Suprapubic skin (tissue), 4 donors: ENCODE measurements around the gene HSPG2. TPM values are rescaled to one million over a fixed set of nuclear protein-coding genes. Genes with fewer than 3 reads are reported as not detected.

ENCODE experiments used
- DNase-seq, 2 donors: peaks; one replicate each; pipeline ENCODE4 v3.0.0-alpha.2; 2019; ENCODE audit warnings: low spot score in 2 of 2
- H3K27ac ChIP-seq: fragments of 200-600 bp; sonication (generic); one replicate; pipeline ENCODE4 v1.5.1; 2019
- H3K27me3 ChIP-seq: fragments of 200-600 bp; sonication (generic); one replicate; pipeline ENCODE4 v1.5.1; 2019
- H3K36me3 ChIP-seq: fragments of 200-600 bp; sonication (generic); one replicate; pipeline ENCODE4 v1.5.1; 2019
- H3K4me1 ChIP-seq: fragments of 200-600 bp; sonication (generic); one replicate; pipeline ENCODE4 v1.5.1; 2019
- H3K4me3 ChIP-seq: fragments of 200-600 bp; sonication (generic); one replicate; pipeline ENCODE4 v1.5.1; 2019; ENCODE audit warnings: mild to moderate bottlenecking
- H3K9me3 ChIP-seq: fragments of 200-600 bp; sonication (generic); one replicate; pipeline ENCODE4 v1.5.1; 2019
- CTCF ChIP-seq, 2 donors: fragments of 200-600 bp in 1 of 2; fragments of 450-650 bp in 1 of 2; sonication (generic) in 1 of 2; IDR thresholded peaks; one replicate each; pipeline ENCODE4 v1.5.1; 2016 to 2019; ENCODE audit warnings: antibody characterized with exemption in 2 of 2, mild to moderate bottlenecking in 1 of 2, moderate library complexity in 1 of 2
- EP300 ChIP-seq: sonication (generic); formaldehyde crosslinking; IDR thresholded peaks from one replicate; pipeline ENCODE4 v1.6.1; 2017; ENCODE audit warnings: antibody characterized with exemption
- POLR2A ChIP-seq, 2 donors: fragments of 450-650 bp; IDR thresholded peaks; one replicate each; pipeline ENCODE4 v1.6.1; 2017; ENCODE audit warnings: antibody characterized with exemption in 2 of 2, mild to moderate bottlenecking in 2 of 2, moderate library complexity in 2 of 2
- POLR2AphosphoS5 ChIP-seq, 3 donors: sonication (generic); formaldehyde crosslinking; IDR thresholded peaks; one replicate each; pipeline ENCODE4 v1.6.1; 2017; ENCODE audit warnings: antibody characterized with exemption in 3 of 3
- WGBS: methylation state at CpG from one replicate; pipeline ENCODE4 v1.1.5; 2018; 5-methylcytosine and 5-hydroxymethylcytosine counted together
- total RNA-seq, 4 donors: library from RNA; depleted of rRNA; stranded (reverse); fragments of >200 nt; gene quantifications; one replicate each; pipeline ENCODE4 v1.1.0, GENCODE V29; 2016

Gene HSPG2
- total RNA-seq, 4 donors from 2014 or later, result 97.5 to 164 (median 131) TPM

- Histone ChIP-seq H3K27ac (no peak overlapping the region), H3K4me1 (no peaks in the 10 kb centered on the region), H3K4me3 (no peak overlapping the region), H3K27me3 (no peaks in the 10 kb centered on the region), H3K9me3 (no peaks in the 10 kb centered on the region), H3K36me3 (peaks cover 96% of the 10 kb centered on the region)
- DNase-seq, result no peak
- 96% methylated on average over 15 of the region's 21 CpGs for WGBS
- TF ChIP-seq POLR2AphosphoS5 (IDR thresholded peaks at IDR 0.05), result no peak
- TF ChIP-seq EP300, result no peak
- TF ChIP-seq POLR2A (IDR thresholded peaks at IDR 0.05), result no peak
- no peak for TF ChIP-seq CTCF (IDR thresholded peaks at IDR 0.05)
Measured at GRCh38 chr1:21854090-21854750, 82.9 kb downstream of the HSPG2 start.

- DNase-seq, result no peak
- H3K9me3 ChIP-seq, result no peaks in the 10 kb centered on the region
- no peak for TF ChIP-seq POLR2A (IDR thresholded peaks at IDR 0.05)
- TF ChIP-seq EP300, result no peak
- no peak for TF ChIP-seq CTCF (IDR thresholded peaks at IDR 0.05)
- no peak for TF ChIP-seq POLR2AphosphoS5 (IDR thresholded peaks at IDR 0.05)
- no peaks in the 10 kb centered on the region for H3K4me1 ChIP-seq
- peaks cover 96% of the 10 kb centered on the region for H3K36me3 ChIP-seq
- H3K27ac ChIP-seq, result no peak overlapping the region
- no peaks in the 10 kb centered on the region for H3K27me3 ChIP-seq
- no peak overlapping the region for H3K4me3 ChIP-seq
- 77% methylated on average over 6 of the region's 7 CpGs for WGBS
Measured at GRCh38 chr1:21853131-21853427, 84.0 kb downstream of the HSPG2 start.

DNA sequence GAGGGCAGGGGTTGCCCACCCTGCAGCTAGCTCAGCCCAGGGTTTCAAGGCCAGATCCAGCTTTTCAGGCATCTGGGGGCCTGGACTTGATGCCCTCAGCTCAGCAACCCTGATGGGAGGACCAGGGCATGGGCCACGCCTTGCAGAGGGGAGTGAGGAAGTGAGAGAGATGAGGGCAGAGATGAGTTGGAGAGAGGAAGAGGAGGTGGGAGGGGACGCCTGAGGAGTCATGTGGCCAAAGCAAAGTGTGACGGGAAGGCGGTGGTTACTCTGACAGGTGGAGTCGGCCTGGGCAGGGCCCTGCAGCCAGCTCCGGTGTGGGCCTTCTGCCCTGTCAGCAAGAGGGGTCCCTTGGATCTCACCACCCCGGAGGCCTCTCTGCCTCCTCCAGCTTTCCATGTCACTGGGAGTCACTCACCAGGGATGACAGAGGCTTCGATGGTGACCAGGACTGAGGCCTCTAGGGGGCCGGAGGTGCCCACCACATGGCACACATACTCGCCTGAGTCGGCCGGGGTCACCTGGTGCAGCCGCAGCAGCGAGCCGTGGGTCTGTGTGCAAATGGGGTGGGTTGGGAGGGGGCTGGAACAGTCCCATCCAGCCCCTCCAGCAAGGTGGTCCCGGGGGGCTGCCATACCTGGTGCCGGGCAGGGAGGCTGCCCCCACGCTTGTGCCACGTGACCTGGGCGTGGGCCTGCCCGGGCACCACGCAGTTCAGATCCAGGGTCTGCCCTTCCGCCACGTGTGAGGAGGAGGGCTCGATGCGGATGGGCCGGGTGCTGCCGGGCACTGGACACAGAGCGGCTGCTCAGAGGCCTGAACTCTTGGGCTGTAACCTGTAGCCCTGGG lies 84.6 kb downstream of the HSPG2 start:
- no peak overlapping the region for H3K4me3 ChIP-seq
- H3K27me3 ChIP-seq, result no peaks in the 10 kb centered on the region
- peaks cover 97% of the 10 kb centered on the region for H3K36me3 ChIP-seq
- DNase-seq, result no peak
- no peaks in the 10 kb centered on the region for H3K4me1 ChIP-seq
- 79% methylated on average over 7 of the region's 29 CpGs for WGBS
- TF ChIP-seq POLR2A (IDR thresholded peaks at IDR 0.05) (no peak), EP300 (no peak), CTCF (IDR thresholded peaks at IDR 0.05) (no peak), POLR2AphosphoS5 (IDR thresholded peaks at IDR 0.05) (no peak)
- H3K9me3 ChIP-seq, result no peaks in the 10 kb centered on the region
- H3K27ac ChIP-seq, result no peak overlapping the region

DNA sequence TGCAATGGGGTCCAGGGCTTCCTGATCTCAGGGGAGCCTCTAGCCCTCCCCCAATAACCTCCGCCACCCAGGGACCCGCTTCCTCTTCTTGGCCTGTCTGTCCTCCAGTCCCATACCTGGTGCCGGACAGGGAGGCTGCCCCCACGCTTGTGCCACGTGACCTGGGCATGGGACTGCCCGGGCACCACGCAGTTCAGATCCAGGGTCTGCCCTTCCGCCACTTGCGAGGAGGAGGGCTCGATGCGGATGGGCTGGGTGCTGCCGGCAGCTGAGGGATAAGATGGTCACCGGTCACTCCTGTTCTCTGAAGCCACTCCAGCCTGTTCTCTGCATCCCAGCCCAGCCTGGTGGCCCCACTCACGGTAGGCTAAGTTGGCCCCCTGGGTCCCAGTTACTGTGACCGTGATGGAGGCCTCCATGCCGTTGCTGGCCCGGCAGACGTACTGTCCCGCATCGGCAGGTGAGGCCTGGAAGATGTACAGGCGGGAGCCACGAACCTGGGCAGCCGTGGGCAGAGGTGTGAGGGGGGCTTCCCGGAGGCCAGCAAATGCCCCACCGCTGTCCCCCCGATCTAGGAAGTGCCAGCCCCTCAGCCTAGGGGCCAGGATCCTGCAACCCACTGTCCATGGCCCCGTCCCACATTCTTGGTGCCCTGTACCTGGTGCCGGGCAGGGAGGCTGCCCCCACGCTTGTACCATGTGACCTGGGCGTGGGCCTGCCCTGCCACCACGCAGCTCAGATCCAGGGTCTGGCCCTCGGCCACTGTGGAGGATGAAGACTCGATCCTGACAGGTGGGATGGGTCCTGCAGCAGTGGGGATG lies 85.5 kb downstream of the HSPG2 start:
- Histone ChIP-seq H3K27me3 (no peaks in the 10 kb centered on the region), H3K4me3 (no peak overlapping the region), H3K9me3 (no peaks in the 10 kb centered on the region), H3K36me3 (peaks cover 97% of the 10 kb centered on the region), H3K27ac (no peak overlapping the region), H3K4me1 (no peaks in the 10 kb centered on the region)
- TF ChIP-seq POLR2AphosphoS5 (IDR thresholded peaks at IDR 0.05), result no peak
- no peak for TF ChIP-seq POLR2A (IDR thresholded peaks at IDR 0.05)
- TF ChIP-seq EP300, result no peak
- no peak for TF ChIP-seq CTCF (IDR thresholded peaks at IDR 0.05)
- 95% methylated on average over 20 of the region's 33 CpGs for WGBS
- DNase-seq, result no peak
